ENCODE data around the gene LEMD1. TPM values are rescaled to one million over a fixed set of nuclear protein-coding genes. Genes with fewer than 3 reads are reported as not detected.
"Not testable (repeated sequence)": the region's sequence is repeated elsewhere in the genome, so short reads cannot be mapped to it uniquely, and the experiment has no call there.

The LEMD1 gene
- total RNA-seq, 1 experiment from 2014 or later: 16.7 TPM

DNA sequence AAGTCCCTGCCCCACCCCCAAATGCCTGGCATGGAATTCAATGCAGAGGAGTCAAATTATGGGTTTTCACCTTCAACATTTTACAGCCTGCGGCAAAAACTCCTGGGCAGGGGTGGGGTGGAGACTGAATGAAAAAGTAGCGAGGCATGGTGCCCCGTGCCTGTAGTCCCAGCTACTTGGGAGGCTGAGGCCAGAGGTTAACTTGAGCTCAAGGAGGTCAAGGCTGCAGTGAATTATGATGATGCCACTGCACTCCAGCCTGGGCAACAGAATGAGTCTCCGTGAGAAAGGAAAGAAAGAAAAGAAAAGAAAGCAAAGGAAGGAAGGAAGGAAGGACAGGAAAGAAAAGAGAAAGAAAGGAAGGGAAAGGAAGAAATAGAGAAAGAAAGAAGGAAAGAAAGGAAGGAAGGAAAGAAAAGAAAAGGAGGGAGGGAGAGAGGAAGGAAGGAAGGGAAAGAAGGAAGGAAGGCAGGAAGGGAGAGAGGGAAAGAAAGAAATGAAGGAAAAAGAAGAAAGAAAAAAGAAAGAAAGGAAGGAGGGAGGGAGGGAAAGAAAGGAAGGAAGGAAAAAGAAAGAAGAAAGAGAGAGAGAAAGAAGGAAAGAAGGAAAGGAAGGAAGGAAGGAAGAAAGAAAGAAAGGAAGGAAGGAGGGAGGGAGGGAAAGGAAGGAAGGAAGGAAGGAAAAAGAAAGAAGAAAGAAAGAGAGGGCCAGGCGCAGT, 11.1 kb downstream of the LEMD1 start:
- intact Hi-C loops (cut with micrococcal nuclease; ENCODE audit: unreplicated experiment): no loop called here
- Histone ChIP-seq H3K9me3 (ENCODE audit: insufficient read depth, low read depth) (no peaks in the 10 kb centered on the region), H3K4me1 (replicated peaks; ENCODE audit: insufficient read depth) (no peaks in the 10 kb centered on the region), H4K20me1 (ENCODE audit: insufficient read depth) (no peaks in the 10 kb centered on the region), H3K4me3 (no peak overlapping the region), H3K27ac (no peak overlapping the region), H3K36me3 (ENCODE audit: low read depth) (no peaks in the 10 kb centered on the region), H3K9me2 (ENCODE audit: insufficient read depth) (no peaks in the 10 kb centered on the region), H3F3A (ENCODE audit: insufficient read depth, low read depth) (no peaks in the 10 kb centered on the region; the same call in 1 of the 2 replicates), H3K79me2 (ENCODE audit: low read depth) (no peaks in the 10 kb centered on the region), H3K27me3 (ENCODE audit: insufficient read depth, low read depth) (peaks cover 25% of the 10 kb centered on the region; the same call in 1 of the 2 replicates), H3K4me2 (no peak overlapping the region), H2AFZ (no peak overlapping the region)
- CTCF ChIA-PET: no interaction called here
- no peak for DNase-seq
- no peak for TF ChIP-seq EZH2 (IDR thresholded peaks at IDR 0.05; ENCODE audit: low read depth)
- TF ChIP-seq, protein P1, sequence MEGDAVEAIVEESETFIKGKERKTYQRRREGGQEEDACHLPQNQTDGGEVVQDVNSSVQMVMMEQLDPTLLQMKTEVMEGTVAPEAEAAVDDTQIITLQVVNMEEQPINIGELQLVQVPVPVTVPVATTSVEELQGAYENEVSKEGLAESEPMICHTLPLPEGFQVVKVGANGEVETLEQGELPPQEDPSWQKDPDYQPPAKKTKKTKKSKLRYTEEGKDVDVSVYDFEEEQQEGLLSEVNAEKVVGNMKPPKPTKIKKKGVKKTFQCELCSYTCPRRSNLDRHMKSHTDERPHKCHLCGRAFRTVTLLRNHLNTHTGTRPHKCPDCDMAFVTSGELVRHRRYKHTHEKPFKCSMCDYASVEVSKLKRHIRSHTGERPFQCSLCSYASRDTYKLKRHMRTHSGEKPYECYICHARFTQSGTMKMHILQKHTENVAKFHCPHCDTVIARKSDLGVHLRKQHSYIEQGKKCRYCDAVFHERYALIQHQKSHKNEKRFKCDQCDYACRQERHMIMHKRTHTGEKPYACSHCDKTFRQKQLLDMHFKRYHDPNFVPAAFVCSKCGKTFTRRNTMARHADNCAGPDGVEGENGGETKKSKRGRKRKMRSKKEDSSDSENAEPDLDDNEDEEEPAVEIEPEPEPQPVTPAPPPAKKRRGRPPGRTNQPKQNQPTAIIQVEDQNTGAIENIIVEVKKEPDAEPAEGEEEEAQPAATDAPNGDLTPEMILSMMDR (conservative IDR thresholded peaks at IDR 0.05): no peak
- POLR2A ChIA-PET (ENCODE audit: unreplicated experiment): no interaction called here
- BruUV-seq (replicated peaks): no TSS peak

- intact Hi-C loops (cut with micrococcal nuclease; ENCODE audit: unreplicated experiment): no loop called here
- H3K79me2 ChIP-seq (ENCODE audit: low read depth): no peaks in the 10 kb centered on the region
- CTCF ChIA-PET: no interaction called here
Observed at GRCh38 chr1:205407970-205408369, 13.9 kb downstream of the LEMD1 start.

DNA sequence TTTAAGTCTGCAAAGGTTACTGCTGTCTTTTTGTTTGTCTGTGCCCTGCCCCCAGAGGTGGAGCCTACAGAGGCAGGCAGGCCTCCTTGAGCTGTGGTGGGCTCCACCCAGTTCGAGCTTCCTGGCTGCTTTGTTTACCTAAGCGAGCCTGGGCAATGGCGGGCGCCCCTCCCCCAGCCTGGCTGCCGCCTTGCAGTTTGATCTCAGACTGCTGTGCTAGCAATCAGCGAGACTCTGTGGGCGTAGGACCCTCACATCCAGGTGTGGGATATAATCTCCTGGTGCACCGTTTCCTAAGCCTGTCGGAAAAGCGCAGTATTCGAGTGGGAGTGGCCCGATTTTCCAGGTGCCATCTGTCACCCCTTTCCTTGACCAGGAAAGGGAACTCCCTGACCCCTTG, 15.6 kb downstream of the LEMD1 start:
- H3K36me3 ChIP-seq (ENCODE audit: low read depth); H3K27ac ChIP-seq; H3K4me3 ChIP-seq; H3F3A ChIP-seq (ENCODE audit: insufficient read depth, low read depth); H4K20me1 ChIP-seq (ENCODE audit: insufficient read depth); intact Hi-C loops (cut with micrococcal nuclease; ENCODE audit: unreplicated experiment); H2AFZ ChIP-seq; H3K9me3 ChIP-seq (ENCODE audit: insufficient read depth, low read depth); H3K4me1 ChIP-seq (replicated peaks; ENCODE audit: insufficient read depth); H3K9me2 ChIP-seq (ENCODE audit: insufficient read depth); CTCF ChIA-PET; H3K79me2 ChIP-seq (ENCODE audit: low read depth); DNase-seq; BruUV-seq (replicated peaks); H3K4me2 ChIP-seq: not testable (repeated sequence)
- peaks cover 11% of the 10 kb centered on the region; the same call in 1 of the 2 replicates for H3K27me3 ChIP-seq (ENCODE audit: insufficient read depth, low read depth)
- POLR2A ChIA-PET (ENCODE audit: unreplicated experiment): interaction anchor here (0.8 kb wide), 1 partner anchor 20 kb away, joined by 3 read pairs; no protein-coding TSS in a partner anchor

More at GRCh38 chr1:205407970-205408369, 13.9 kb downstream of the LEMD1 start:
- Histone ChIP-seq H4K20me1 (ENCODE audit: insufficient read depth) (no peaks in the 10 kb centered on the region), H3K4me1 (replicated peaks; ENCODE audit: insufficient read depth) (no peaks in the 10 kb centered on the region), H3K4me2 (no peak overlapping the region), H3K9me2 (ENCODE audit: insufficient read depth) (no peaks in the 10 kb centered on the region), H3K4me3 (no peak overlapping the region), H3F3A (ENCODE audit: insufficient read depth, low read depth) (no peaks in the 10 kb centered on the region; the same call in 1 of the 2 replicates), H2AFZ (no peak overlapping the region), H3K27ac (no peak overlapping the region), H3K27me3 (ENCODE audit: insufficient read depth, low read depth) (peaks cover 22% of the 10 kb centered on the region; the same call in 1 of the 2 replicates), H3K36me3 (ENCODE audit: low read depth) (no peaks in the 10 kb centered on the region), H3K9me3 (ENCODE audit: insufficient read depth, low read depth) (no peaks in the 10 kb centered on the region)
- TF ChIP-seq, protein P1 (conservative IDR thresholded peaks at IDR 0.05): no peak
- no peak for TF ChIP-seq EZH2 (IDR thresholded peaks at IDR 0.05; ENCODE audit: low read depth)
- no TSS peak for BruUV-seq (replicated peaks)
- DNase-seq: no peak
- POLR2A ChIA-PET (ENCODE audit: unreplicated experiment): no interaction called here

- H3K9me2 ChIP-seq (ENCODE audit: insufficient read depth); DNase-seq; H3K9me3 ChIP-seq (ENCODE audit: insufficient read depth, low read depth); H3K36me3 ChIP-seq (ENCODE audit: low read depth); H3F3A ChIP-seq (ENCODE audit: insufficient read depth, low read depth); H3K79me2 ChIP-seq (ENCODE audit: low read depth); H4K20me1 ChIP-seq (ENCODE audit: insufficient read depth); H2AFZ ChIP-seq; H3K4me3 ChIP-seq; CTCF ChIA-PET; BruUV-seq (replicated peaks); intact Hi-C loops (cut with micrococcal nuclease; ENCODE audit: unreplicated experiment); H3K4me1 ChIP-seq (replicated peaks; ENCODE audit: insufficient read depth); H3K27me3 ChIP-seq (ENCODE audit: insufficient read depth, low read depth); POLR2A ChIA-PET (ENCODE audit: unreplicated experiment); H3K4me2 ChIP-seq; H3K27ac ChIP-seq: not testable (repeated sequence)
Observed at GRCh38 chr1:205404484-205404883, 17.4 kb downstream of the LEMD1 start.

All from PC-9 (cell line).